Liver (tissue), 3 donors: ENCODE measurements around the gene C22orf31.

Experiments
- CTCF ChIP-seq: fragments of 150-350 bp; IDR thresholded peaks from 2 replicates; pipeline ENCODE4 v1.5.1; 2017; ENCODE audit warnings: improper control_type of control experiment, low read depth, low read length; ENCODE audit not compliant: missing input control
- FOXA1 ChIP-seq: IDR thresholded peaks from 2 replicates; pipeline ENCODE4 v1.6.1; 2016; ENCODE audit warnings: antibody characterized with exemption
- SP1 ChIP-seq: IDR thresholded peaks from 2 replicates; pipeline ENCODE4 v1.6.1; 2018; ENCODE audit warnings: antibody characterized with exemption, mild to moderate bottlenecking
- TF ChIP-seq, protein P1 (sequence below): IDR thresholded peaks from 2 replicates; pipeline ENCODE4 v1.6.1; 2016; ENCODE audit warnings: antibody characterized with exemption
- donor health status: healthy.
- donor health status: healthy.

DNA sequence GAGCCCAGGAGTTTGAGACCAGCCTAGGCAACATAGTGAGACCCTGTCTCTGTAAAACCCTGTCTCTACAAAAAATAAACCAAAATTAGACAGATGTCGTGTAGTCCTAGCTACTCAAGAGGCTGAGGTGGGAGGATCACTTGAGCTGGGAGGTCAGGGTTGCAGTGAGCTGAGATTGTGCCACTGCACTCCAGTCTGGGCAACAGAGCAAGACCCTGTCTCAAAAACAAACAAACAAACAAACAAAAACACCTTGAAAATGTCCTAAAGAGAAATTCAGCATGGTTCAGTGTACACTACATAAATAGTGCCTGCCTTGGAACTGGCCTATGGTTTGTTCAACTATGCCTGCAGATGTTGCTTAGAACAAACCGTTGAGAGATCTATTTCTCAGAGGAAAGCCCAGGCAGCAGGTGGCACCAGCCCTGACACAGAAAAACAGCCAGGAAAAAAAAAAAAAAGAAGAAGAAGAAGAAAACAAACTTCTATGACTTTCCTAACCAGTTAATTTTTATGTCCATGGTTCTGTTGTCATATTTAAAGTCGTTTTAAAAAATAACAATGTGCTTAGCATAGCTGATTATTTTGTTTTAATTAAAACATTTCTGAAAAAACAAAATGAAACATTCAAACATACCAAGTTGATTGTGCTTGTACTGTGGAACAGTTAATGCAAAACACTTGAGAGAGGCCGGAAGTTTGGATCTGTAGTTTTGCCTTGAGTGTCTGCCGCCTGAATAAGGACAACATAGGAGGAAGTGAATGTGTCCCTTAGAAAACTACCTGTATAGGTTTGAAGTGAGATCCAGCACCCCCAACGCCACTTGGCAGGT lies 16.6 kb upstream of the C22orf31 start:
- TF ChIP-seq CTCF (no peak), SP1 (no peak), FOXA1 (no peak)
- TF ChIP-seq, protein P1, sequence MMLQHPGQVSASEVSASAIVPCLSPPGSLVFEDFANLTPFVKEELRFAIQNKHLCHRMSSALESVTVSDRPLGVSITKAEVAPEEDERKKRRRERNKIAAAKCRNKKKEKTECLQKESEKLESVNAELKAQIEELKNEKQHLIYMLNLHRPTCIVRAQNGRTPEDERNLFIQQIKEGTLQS = no peak
